Measurements from ENCODE around the gene TNFAIP8L3.

GRCh38 chr15:51107612-51108011 is 12.9 kb upstream of the TNFAIP8L3 start:
- TF ChIP-seq FOXA1 (IDR thresholded peaks at IDR 0.05) (no peak), SUZ12 (IDR thresholded peaks at IDR 0.05) (no peak), ELF4 (IDR thresholded peaks at IDR 0.05) (no peak), BHLHE40 (IDR thresholded peaks at IDR 0.05; ENCODE audit: borderline replicate concordance) (no peak), SP1 (IDR thresholded peaks at IDR 0.05) (no peak), PKNOX1 (IDR thresholded peaks at IDR 0.05) (no peak), CTBP1 (IDR thresholded peaks at IDR 0.05; ENCODE audit: borderline replicate concordance) (no peak), TARDBP (IDR thresholded peaks at IDR 0.05) (no peak), LEF1 (IDR thresholded peaks at IDR 0.05; ENCODE audit: borderline replicate concordance) (no peak), L3MBTL2 (conservative IDR thresholded peaks at IDR 0.05) (no peak), ARNT (IDR thresholded peaks at IDR 0.05) (no peak), FOXM1 (IDR thresholded peaks at IDR 0.05; ENCODE audit: borderline replicate concordance) (no peak), HDGF (IDR thresholded peaks at IDR 0.05; ENCODE audit: borderline replicate concordance) (no peak)

Measured in HEK293T (cell line).